ENCODE measurements around the gene GTF2F1. TPM values are rescaled to one million over a fixed set of nuclear protein-coding genes. Genes with fewer than 3 reads are reported as not detected.
"Not testable (repeated sequence)": the region's sequence is repeated elsewhere in the genome, so short reads cannot be mapped to it uniquely, and the experiment has no call there.

The GTF2F1 gene
- total RNA-seq, 1 experiment from 2014 or later = 39.2 TPM

DNA sequence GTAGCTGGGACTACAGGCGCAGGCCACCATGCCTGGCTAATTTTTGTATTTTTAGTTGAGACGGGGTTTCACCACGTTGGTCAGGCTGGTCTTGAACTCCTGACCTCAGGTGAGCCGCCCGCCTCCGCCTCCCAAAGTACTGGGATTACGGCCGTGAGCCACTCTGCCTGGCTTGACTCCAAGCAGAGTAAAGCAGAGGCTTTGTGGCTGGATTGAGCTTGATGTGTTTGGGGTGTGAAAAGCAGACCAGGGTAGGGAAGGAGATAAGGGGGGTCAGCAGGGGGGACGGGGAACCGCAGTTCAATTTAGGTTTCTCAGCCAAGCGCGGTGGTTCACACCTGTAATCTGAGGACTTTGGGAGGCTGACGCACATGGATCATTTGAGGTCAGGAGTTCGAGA, 35.8 kb downstream of the GTF2F1 start:
- BruUV-seq (replicated peaks) = no TSS peak

DNA sequence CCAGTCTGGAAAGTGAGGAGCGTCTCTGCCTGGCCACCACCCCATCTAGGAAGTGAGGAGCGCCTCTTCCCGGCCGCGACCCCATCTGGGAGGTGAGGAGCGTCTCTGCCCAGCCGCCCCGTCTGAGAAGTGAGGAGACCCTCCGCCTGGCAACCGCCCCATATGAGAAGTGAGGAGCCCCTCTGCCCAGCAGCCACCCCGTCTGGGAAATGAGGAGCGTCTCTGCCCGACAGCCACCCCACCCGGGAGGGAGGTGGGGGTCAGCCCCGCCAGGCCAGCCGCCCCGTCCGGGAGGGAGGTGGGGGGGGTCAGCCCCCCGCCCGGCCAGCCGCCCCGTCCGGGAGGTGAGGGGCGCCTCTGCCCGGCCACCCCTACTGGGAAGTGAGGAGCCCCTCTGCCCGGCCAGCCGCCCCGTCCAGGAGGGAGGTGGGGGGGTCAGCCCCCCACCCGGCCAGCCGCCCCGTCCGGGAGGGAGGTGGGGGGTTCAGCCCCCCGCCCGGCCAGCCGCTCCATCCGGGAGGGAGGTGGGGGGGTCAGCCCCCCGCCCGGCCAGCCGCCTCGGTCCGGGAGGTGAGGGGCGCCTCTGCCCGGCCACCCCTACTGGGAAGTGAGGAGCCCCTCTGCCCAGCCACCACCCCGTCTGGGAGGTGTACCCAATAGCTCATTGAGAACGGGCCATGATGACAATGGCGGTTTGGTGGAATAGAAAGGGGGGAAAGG, 37.5 kb downstream of the GTF2F1 start:
- H3K27me3 Mint-ChIP-seq (ENCODE audit: unreplicated experiment); H3K27ac Mint-ChIP-seq (ENCODE audit: unreplicated experiment); BruUV-seq (replicated peaks); H3K4me1 Mint-ChIP-seq (ENCODE audit: low read depth, unreplicated experiment); DNase-seq; CTCF ChIA-PET; H3K4me3 Mint-ChIP-seq (ENCODE audit: low read depth, unreplicated experiment); H3K36me3 Mint-ChIP-seq (ENCODE audit: insufficient read depth, unreplicated experiment); H3K9me3 Mint-ChIP-seq (ENCODE audit: low read depth, unreplicated experiment): not testable (repeated sequence)
- intact Hi-C loops (cut with micrococcal nuclease; ENCODE audit: unreplicated experiment) = loop anchor here (2.0 to 10.0 kb wide), 2 partner anchors 191 to 231 kb away; no protein-coding TSS in a partner anchor

More for the DNA sequence above, 35.8 kb downstream of the GTF2F1 start:
- H3K27me3 Mint-ChIP-seq (ENCODE audit: unreplicated experiment) = no peaks in the 10 kb centered on the region
- CTCF ChIA-PET = no interaction called here
- peaks cover 9% of the 10 kb centered on the region for H3K4me1 Mint-ChIP-seq (ENCODE audit: low read depth, unreplicated experiment)
- DNase-seq = no peak
- H3K4me3 Mint-ChIP-seq (ENCODE audit: low read depth, unreplicated experiment) = no peak overlapping the region
- peaks cover 14% of the 10 kb centered on the region for H3K36me3 Mint-ChIP-seq (ENCODE audit: insufficient read depth, unreplicated experiment)
- TF ChIP-seq, protein P1, sequence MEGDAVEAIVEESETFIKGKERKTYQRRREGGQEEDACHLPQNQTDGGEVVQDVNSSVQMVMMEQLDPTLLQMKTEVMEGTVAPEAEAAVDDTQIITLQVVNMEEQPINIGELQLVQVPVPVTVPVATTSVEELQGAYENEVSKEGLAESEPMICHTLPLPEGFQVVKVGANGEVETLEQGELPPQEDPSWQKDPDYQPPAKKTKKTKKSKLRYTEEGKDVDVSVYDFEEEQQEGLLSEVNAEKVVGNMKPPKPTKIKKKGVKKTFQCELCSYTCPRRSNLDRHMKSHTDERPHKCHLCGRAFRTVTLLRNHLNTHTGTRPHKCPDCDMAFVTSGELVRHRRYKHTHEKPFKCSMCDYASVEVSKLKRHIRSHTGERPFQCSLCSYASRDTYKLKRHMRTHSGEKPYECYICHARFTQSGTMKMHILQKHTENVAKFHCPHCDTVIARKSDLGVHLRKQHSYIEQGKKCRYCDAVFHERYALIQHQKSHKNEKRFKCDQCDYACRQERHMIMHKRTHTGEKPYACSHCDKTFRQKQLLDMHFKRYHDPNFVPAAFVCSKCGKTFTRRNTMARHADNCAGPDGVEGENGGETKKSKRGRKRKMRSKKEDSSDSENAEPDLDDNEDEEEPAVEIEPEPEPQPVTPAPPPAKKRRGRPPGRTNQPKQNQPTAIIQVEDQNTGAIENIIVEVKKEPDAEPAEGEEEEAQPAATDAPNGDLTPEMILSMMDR (IDR thresholded peaks at IDR 0.05; ENCODE audit: unreplicated experiment) = no peak
- H3K27ac Mint-ChIP-seq (ENCODE audit: unreplicated experiment) = no peak overlapping the region
- intact Hi-C loops (cut with micrococcal nuclease; ENCODE audit: unreplicated experiment) = loop anchor here (10.0 kb wide), 1 partner anchor 192 kb away; no protein-coding TSS in a partner anchor
- no peaks in the 10 kb centered on the region for H3K9me3 Mint-ChIP-seq (ENCODE audit: low read depth, unreplicated experiment)

DNA sequence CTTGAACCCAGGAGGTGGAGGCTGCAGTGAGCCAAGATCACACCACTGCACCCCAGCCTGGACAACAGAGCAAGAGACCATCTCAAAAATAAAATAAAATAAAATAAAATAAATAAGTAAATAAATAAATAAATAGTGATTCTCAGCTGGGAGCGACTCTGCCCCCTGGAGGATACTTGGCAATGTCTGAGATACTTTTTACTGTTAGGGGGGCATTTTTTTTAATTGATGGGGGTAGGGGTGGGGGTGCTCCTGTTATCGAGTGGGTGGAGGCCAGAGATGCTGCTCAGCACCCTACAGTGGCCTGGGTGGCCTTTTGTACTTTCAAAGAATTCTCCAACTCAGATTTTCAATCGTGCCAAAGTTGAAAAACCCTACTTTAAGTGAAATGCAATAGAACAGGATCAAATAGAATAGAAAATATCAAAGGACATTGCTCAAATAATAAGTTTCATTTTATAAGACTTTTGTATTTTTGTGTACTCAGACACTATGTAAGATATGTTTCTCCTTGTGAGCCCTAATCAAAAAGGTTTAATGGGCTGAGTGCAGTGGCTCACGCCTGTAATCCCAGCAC, 38.8 kb downstream of the GTF2F1 start:
- DNase-seq = no peak
- Mint-ChIP-seq H3K36me3 (ENCODE audit: insufficient read depth, unreplicated experiment) (no peaks in the 10 kb centered on the region), H3K9me3 (ENCODE audit: low read depth, unreplicated experiment) (no peaks in the 10 kb centered on the region)

DNA sequence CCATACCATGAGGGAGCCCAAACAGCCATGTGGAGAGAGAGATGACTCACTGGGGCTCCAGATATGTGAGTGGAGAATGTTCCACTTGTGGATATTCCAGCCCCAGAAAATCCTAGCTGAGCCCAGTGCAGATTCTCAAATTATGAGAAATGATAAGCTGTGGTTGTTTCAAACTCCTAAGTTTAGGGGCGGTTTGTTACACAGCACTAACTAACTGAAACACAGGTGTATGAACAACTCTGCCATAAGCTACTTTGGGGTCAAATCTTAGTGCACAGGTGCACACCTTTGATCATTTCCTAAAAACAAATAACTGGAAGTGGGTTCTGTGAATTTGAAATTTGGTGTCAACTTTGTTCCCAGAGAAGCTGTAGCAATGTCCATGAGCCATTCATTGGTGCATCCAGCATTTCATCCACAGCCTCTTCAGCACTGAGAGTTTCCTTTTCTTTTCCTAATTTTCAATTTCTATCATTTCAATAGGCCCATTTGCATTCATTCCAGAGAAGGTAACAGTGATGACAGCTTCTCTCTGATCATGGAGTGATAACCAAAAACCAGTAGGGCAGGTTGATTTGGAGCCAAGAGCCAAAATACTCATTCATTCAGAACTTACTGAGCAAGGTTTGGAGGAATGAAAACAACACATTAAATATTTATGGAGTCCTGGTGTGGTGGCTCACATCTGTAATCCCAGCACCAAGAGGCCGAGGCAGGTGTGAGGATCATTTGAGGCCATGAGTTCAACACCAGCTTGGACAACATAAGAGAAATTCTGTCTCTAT, 40.4 kb downstream of the GTF2F1 start:
- H3K4me3 Mint-ChIP-seq (ENCODE audit: low read depth, unreplicated experiment) = no peak overlapping the region
- intact Hi-C loops (cut with micrococcal nuclease; ENCODE audit: unreplicated experiment) = loop anchor here (10.0 kb wide), 1 partner anchor 188 kb away; no protein-coding TSS in a partner anchor
- no peak for DNase-seq
- H3K27ac Mint-ChIP-seq (ENCODE audit: unreplicated experiment) = no peak overlapping the region
- BruUV-seq (replicated peaks) = no TSS peak
- no peaks in the 10 kb centered on the region for H3K36me3 Mint-ChIP-seq (ENCODE audit: insufficient read depth, unreplicated experiment)
- H3K27me3 Mint-ChIP-seq (ENCODE audit: unreplicated experiment) = peaks cover 24% of the 10 kb centered on the region
- CTCF ChIA-PET = no interaction called here
- H3K4me1 Mint-ChIP-seq (ENCODE audit: low read depth, unreplicated experiment) = peaks cover 3% of the 10 kb centered on the region
- H3K9me3 Mint-ChIP-seq (ENCODE audit: low read depth, unreplicated experiment) = no peaks in the 10 kb centered on the region
- TF ChIP-seq, protein P1 (IDR thresholded peaks at IDR 0.05; ENCODE audit: unreplicated experiment) = no peak

More for the DNA sequence above, 38.8 kb downstream of the GTF2F1 start:
- Mint-ChIP-seq H3K4me3 (ENCODE audit: low read depth, unreplicated experiment) (no peak overlapping the region), H3K27me3 (ENCODE audit: unreplicated experiment) (peaks cover 8% of the 10 kb centered on the region), H3K4me1 (ENCODE audit: low read depth, unreplicated experiment) (peaks cover 9% of the 10 kb centered on the region), H3K27ac (ENCODE audit: unreplicated experiment) (no peak overlapping the region)
- intact Hi-C loops (cut with micrococcal nuclease; ENCODE audit: unreplicated experiment) = loop anchor here (2.0 to 10.0 kb wide), 2 partner anchors 189 to 229 kb away; no protein-coding TSS in a partner anchor
- CTCF ChIA-PET = interaction anchor here (0.6 to 1.5 kb wide), 3 partner anchors 69 to 386 kb away, joined by 4 to 9 read pairs (median 5); no protein-coding TSS in a partner anchor
- TF ChIP-seq, protein P1 (IDR thresholded peaks at IDR 0.05; ENCODE audit: unreplicated experiment) = peak; percentile 48
- BruUV-seq (replicated peaks) = no TSS peak
